Stimulated activated CD4-positive, alpha-beta T cell treated with anti-CD3 and anti-CD28 coated beads, Interleukin-4, amount 100 ng/mL, for 48 hours (primary cell): ENCODE results near the gene RAPGEF4.
"Not testable (repeated sequence)": the region's sequence is repeated elsewhere in the genome, so short reads cannot be mapped to it uniquely, and the experiment has no call there.

ENCODE experiments used
- DNase-seq, 2 donors: peaks; one replicate each; pipeline ENCODE4 v3.0.0-alpha.2; 2020; ENCODE audit warnings: low read depth in 2 of 2

Gene RAPGEF4

DNA sequence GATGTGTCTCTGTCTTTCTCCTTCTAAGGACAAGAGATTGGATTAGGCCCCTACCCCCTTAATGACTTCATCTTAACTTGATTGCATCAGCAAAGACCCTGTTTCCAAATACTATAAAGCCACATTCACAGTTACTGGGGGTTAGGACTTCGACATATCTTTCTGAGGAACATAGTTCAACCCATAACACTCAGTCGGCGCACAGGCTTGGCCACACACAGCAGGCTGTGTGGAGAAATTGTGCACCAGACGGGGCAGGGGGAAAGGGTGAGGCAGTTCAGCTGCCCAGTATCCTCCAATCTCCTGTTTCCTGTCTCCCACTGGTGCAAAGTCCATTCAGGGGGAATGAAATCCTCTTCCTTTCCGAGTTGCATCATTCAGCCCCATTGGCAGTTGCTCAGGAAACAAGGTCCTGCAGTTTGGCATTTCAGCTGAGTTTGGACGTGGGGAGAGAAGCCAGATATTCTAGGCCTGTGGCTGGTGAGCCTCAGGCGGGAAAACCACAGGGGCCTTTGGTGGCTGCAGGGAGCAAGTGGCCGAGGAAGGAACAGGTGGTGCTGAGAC lies 9.4 kb upstream of the RAPGEF4 start:
- no peak for DNase-seq

DNA sequence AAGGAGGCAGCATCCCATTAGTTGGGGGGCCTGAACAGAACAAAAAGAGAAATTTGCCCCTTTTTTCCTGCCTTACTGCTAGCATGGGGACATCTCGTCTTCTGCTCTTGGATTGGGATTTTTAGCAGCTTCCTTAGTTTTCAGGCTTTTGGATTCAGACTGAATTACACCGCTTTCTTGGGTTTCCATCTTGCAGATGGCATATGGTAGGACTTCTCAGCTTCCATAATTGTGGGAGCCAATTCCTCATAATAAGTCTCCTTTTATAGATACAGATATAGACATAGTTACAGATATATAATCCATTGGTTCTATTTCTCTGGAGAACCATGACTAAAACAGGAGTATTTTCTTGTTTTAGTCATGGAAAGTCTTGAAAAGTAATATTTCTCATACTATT lies 5.2 kb upstream of the RAPGEF4 start:
- no peak for DNase-seq

DNA sequence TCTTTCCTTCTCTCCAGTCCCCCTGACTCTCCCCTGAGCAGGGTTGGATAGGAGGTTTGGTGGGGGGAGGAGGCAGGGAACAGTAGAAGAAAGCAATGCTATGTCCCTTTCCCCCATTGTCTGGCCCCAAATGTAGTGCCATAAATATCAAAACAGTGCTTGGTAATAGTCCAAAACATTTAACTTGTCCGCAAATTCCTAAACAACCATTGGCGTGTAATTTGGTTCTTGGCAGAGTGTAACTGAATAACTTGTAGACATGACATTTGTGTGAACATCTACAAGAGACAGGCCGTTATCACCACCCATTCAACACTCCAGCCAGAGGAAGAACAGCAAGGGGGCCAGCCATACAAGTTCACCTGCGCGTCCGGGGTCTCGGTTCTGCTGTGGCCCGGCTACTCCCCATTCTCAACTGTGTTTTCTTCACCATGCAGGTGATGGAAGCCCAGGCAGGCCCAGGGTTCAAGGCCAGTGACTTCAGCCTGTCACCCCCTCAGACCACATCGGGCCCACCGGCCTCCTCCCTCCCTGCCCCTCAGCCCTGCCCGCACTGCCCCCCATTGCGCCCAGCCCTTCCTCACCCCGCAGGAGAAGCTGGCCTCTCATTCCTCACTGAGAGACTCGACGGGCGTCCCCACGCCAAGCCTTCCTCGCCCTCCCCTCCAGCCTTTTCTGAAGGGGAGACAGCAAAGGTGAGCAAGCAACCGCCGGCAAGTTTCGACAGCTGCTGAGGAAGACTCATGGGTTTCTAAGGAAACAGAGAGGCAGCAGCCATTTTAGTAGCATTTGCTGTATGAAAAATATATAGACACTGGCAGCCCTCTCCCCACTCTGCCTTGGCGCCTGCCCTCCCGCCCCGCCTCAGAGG lies 699 bp upstream of the RAPGEF4 start:
- peak; percentile 20 to 27 for DNase-seq

DNA sequence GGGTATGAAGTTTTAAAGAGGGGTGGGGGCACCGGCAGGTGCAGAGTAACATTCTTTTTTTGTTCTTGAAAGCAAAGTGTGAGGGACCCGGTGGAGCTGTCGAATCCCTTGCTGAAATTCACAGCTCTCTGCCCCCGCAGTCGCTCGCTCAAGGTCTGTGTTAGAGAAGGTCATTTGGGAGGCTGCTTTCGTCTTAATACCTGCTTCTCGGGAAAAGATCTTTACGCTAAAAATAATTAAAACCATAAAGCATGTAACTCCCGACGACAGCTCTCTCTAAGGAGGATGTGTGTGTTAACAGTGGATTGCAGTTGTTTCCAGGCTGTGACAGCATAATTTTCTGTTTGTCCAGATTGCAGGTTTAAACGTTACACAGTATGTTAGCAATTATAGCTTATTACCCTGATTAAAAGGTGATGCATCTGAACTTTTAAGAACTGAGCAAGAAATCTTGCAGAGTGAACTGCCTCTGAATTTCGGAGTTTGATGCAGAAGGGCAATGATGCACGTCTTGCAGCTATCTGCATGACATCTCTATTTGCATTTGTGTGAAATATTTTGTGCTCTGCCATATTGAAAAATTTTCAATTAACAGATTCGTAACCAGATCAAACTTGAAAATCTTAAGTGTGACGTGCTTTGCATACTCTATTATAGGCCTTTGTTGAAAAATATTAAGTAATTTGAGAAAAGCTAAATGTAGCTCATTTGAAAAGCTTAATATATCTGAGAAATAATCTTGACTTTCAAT lies 954 bp downstream of the RAPGEF4 start:
- DNase-seq: no peak

DNA sequence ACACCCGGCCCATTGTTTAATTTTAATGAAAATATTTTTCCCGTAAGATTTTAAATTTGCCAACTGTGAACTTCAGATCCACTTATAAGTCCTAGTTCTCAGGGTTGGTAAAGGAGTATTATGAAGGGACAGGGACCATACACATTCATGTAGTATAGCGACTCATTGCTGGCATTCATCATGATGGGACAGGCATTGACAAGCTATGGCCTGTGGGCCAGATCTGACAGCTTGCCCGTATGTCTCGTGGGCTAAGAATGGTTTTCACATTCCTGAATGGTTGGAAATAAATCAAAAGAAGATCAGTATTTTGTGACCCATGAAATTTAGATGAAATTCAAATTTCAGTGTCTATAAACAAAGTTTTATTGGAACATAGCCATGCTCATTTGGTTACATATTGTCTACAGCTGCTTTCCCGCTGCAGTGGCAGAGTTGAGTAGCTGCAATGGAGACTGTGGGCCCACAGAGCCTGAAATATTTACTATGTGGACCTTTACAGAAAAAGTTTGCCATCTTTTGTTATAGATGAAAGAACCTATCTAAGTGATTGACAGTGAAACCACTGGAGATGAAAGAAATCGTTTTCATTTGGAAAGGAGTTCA lies 4.1 kb downstream of the RAPGEF4 start:
- no peak for DNase-seq

DNA sequence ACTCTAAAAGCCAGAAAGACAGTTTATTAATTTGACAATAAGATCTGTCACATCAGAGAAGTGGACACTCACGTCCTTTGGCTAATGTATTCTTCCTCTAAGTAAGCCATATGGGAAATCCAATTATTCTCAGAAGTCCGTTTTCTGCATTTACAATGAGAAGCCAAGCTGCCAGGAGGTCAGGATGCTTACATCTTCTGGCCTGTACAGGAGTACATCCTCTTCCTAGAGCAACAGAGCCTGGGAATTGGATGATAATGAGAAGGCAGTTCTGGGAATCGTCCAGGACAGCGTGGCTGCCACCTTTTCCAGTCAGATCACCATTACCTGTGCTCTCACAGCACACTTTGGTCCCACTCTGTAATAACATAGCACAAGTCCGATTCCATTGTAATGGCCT lies 5.2 kb downstream of the RAPGEF4 start:
- DNase-seq: no peak

DNA sequence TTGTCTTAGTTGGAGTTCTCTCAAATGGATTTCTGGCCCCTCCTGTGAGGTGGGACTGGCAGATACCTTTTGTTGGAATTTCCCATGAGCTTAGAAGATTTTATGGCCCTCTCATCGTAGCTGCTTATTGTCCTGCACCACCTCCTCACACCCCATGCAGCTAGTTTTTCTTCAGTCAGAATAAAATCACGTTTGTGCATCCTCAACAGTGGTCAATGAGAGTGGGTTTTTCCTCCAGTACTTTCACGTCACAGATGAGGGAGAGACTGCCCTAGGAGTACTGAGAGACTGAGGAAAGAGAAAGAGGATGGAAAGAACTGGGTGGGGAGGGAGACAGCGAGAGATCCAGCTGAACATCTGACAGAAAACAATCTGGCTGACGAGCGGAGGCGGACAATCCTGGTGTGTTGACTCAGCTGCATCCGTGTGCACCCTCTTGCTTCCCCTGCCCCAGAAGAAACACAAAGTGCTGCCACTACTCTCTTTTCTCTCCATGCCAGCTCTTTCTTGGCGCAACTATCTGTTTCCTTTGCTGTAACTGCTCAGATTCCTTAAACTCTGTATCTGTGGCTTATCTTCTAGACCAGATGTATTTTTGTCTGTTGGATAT lies 7.4 kb downstream of the RAPGEF4 start:
- no peak for DNase-seq

DNA sequence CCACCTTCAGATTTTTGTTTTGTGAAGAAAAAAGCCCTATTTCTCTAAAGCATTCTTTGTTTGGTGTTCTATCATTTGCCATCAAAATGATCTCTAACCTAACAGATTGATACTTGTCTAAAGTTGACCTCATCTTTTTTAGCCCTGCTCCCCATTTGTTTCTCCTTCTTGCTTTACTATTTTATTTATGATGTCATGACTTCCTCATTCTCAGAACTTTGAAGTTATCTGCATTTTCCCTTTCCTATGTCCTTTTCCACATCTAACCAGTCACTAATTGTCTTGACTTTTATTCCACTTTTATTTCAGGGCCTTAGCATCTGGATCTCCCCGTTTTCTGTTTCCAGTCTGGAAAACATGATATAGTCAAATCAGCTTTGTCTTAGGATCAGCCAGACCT lies 8.3 kb downstream of the RAPGEF4 start:
- no peak for DNase-seq

DNA sequence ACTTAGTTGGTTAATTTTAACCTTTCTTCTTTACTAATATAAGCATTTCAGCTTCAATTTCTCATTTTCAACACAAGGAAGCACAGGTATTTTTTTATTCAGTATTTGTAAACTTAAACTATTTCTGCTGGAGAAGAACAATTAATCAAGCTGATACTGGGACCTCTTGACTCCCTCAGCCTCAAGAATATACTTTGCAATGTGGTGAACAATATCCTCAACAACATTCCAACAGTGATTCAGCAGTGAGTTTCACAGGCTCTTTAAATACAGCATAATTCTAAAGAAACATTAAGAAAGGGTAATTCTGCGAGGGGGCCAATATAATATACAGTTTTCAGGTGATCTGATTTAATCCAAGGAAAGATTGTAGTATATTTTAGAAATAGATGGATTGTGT lies 10.0 kb downstream of the RAPGEF4 start:
- no peak for DNase-seq

DNA sequence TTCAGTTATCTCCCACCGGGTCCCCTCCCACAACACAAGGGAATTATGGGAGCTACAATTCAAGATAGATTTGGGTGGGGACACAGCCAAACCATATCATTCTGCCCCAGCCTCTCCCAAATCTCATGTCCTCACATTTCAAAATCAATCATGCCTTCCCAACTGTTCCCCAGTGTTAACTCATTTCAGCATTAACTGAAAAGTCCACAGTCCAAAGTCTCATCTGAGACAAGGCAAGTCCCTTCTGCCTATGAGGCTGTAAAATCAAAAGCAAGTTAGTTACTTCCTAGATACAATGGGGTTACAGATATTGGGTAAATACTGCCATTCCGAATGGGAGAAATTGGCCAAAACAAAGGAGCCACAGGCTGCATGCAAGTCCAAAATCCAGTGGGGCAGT lies 12.9 kb downstream of the RAPGEF4 start:
- DNase-seq: not testable (repeated sequence)

DNA sequence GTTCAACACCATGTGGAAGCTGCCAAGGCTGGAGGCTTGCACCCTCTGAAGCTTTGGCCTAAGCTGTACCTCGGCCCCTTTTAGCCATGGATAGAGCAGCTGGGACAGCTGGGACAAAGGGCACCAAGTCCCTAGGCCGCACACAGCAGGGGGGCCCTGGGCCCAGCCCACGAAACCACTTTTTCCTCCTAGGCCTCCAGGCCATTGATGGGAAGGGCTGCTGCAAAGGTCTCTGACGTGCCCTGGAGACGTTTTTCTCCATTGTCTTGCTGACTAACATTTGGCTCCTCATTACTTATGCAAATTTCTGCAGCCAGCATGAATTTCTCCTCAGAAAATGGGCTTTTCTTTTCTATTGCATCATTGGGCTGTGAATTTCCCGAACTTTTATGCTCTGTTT lies 13.7 kb downstream of the RAPGEF4 start:
- no peak for DNase-seq

DNA sequence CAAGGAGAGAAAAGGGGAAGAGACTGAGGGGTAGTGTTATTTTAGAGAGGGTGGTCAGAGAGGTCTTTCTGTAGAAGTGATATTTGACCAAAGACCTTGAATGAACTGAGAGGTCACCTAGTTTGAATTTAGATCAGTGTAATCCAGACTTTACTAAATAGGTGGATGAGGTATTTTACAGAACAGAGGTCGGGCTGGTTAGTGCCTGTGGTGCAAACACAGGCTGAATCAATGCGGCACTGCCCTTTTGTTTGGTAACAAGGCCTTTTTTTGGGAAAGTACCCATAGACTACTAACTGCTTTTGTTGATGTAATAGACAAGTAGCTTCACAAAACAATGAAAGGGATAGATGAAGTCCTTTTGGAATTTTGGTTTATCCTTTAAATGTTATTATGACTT lies 15.9 kb downstream of the RAPGEF4 start:
- DNase-seq: no peak

DNA sequence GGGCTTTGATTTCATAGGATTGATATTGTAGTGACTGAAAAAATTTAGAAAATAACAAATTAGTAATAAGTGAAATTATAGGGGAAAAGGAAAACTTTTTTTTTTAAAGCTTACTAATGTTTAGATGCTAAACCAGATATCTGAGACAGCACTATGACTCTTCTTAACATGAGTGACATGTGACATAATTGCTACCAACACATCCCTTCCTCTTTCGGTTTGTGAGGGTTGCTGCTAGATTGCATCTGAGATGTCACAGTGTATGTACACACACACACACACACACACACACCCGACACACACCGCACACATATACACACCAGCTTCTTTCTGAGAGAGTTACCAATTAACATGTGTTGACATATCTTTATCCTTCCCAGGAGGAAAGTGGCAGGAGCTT lies 18.0 kb downstream of the RAPGEF4 start:
- DNase-seq: no peak

DNA sequence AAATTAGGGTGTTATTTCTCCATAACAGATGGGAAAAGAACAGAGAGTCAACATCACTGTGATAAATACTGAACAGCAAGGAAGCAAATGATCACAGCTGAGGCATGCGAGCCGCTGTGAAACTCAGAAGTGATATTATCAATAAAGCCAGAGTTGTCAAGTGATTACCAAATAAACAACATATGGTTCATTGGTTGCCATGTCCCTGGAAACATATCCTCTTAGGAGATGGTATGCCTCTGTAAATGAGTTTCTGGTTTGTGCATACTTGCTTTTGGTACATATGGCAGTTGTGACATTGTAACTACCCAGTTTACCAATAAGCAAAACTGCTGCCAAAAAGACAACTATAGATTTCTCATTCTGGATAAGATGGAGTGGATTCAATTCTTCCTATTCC lies 23.8 kb downstream of the RAPGEF4 start:
- DNase-seq: no peak

DNA sequence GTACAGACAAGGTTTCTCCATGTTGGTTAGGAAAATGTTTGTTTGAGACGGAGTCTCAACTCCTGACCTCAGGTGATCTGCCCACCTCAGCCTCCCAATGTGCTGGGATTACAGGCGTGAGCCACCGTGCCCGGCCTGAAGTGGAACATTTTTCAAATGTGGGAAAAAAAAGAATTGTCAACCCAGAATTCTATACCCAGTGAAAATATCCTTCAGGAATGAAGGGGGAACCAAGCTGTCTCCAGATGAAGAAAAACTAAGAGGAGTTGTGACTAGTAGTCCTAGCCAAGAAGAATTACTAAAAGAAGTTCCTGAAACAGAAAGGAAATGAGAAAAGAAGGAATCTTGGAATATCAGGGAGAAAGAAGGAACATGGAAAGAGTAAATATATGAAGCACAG lies 25.7 kb downstream of the RAPGEF4 start:
- DNase-seq: no peak

DNA sequence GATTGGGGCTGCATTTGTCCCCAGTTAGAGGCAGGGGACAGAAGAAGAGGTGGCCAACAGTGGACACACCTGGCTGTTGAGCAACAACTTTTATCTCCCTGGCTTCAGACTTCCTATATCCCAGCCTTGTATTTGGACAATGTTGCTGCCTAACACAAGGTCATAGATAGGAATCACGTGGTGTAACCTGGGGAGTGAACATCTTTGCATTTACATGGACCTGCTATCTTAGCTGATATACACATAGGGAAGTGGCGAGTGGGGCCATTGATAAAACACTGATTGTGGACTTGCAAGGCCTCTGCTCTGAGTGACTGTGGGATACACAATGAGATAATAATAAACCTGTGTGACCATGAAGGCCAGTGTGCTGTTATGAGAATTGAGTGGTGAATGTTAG lies 26.9 kb downstream of the RAPGEF4 start:
- no peak for DNase-seq

DNA sequence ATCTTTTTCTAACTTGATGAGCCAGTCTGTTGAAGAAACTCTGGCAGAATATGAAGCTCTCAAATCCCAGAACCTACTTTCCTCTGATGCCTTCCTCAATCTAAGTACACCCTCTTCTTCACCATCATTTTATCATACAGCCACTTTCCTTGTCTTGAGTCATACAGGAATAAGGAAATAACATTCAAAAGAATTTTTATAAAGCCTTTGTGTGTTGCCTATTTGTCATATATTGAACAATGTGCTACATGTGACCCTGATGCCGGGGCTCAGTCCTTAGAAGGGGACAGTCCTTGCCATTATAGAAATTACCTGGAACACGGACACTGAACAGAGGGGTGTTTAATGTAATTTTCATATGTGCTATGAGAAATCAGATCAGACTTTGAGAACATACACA lies 27.4 kb downstream of the RAPGEF4 start:
- DNase-seq: no peak

DNA sequence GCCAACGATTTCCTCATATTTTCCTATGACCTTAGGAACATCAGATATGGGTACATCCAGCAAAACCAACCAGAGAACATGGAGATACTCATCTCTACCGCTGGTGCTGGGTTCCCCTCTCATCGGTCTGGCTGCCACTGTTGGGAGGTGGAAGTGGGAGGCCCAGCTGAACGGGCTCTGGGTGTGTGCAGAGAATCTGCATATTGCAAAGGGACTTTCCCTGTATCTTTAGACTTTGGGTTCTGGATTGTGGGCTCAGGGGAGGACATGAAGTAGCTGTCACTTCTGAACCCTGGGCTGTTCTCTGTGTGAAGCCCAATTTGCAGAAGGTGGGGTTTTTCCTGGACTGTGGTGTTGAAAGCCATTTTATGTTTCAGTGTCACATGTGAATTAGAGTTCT lies 30.0 kb downstream of the RAPGEF4 start:
- DNase-seq: no peak

DNA sequence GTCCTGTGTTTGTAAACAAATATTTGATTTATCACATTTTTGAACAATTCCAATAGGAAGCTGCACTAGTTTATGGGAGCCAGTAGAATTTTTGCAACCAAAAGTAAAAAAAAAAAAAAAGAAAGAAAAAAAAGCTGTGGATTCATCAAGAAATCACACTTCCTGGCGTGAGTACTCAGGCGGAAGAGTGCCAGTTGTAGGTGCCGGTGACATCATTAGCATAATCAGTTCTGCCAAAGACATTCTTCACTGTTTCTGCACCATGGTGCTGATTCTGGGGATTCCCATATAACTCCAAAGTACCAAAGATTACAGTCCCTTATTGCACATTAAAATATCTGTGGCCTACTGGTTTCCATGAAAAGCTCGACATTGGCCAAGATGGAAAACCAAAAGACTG lies 32.8 kb downstream of the RAPGEF4 start:
- no peak for DNase-seq

DNA sequence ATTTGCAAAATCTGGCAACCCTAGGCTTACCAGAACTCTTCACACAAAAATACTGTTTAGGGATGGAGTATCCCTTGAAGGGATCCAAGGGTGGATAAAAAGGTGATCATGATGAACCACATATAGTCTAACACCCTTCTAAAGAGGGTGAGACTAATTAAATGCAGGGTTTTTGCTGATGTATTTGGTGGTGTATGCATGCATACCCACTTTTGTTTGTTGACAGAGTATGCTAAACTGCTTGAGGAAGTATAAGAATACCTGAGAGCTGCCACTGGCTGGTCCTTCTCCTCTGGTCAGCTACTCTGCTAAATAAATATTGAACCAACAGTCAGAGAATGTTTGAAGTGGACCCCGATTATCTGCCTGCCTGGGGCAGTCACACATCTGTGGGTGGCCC lies 34.2 kb downstream of the RAPGEF4 start:
- no peak for DNase-seq

DNA sequence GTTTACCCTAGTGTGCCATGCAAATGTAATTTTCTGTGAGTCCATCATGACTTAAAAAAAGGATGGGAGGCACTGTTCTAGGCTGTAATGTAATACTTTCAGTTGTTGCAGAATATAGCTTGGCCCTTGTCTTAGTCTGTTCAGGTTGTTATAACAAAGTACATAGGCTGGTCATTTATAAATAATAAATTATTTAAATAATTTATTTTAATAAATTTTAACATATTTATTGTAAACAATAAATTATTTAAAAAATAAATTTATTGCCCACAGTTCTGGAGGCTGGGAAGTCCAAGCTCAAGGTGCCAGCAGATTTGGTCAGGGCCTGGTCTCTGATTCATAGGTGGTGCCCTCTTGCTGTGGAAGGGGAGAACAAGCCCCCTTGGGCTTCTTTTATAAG lies 35.2 kb downstream of the RAPGEF4 start:
- DNase-seq: no peak

DNA sequence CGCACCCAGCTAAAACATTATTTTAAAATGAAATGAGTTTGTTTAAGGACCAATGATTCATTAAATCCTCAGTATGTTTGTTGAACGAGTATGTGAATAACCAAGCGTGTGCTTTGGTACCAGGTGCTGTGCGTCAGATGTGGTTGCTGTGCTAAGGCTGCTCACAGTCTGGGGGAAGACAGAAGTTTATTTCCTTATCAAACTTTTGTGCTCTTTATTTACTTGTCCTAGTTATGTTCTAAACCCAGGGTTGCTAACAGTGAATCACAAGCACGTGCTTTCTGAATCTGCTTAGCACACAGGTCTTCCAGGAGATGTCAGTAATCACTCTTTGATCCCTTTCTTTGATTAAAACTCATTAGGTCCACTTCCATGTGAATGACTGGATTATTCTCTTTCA lies 37.0 kb downstream of the RAPGEF4 start:
- DNase-seq: no peak
